HL-60 (cell line): ENCODE measurements around the gene BRF1.

ENCODE experiments used
- DNase-seq, 2 experiments: peaks; one replicate each; pipeline ENCODE4 v3.0.0-alpha.2; 2010 to 2020; ENCODE audit warnings: low read depth in 1 of 2, low spot score in 1 of 2
- H3K27ac ChIP-seq: fragments of 250-450 bp; sonication (Bioruptor Pico); replicated peaks from 2 replicates; pipeline ENCODE4 v1.5.1; 2020; ENCODE audit warnings: mild to moderate bottlenecking, moderate library complexity
- H3K27me3 ChIP-seq: fragments of 250-450 bp; sonication (Bioruptor Pico); 2 replicates; pipeline ENCODE4 v1.5.1; 2021; ENCODE audit warnings: mild to moderate bottlenecking, moderate library complexity; ENCODE audit not compliant: insufficient read depth, poor library complexity, severe bottlenecking
- H3K4me3 ChIP-seq: replicated peaks from 2 replicates; pipeline ENCODE4 v1.5.1; 2011; ENCODE audit warnings: mild to moderate bottlenecking, control low read depth, low read length; ENCODE audit not compliant: insufficient read depth
- GABPA ChIP-seq: IDR thresholded peaks from 2 replicates; pipeline ENCODE4 v1.6.1; 2012; ENCODE audit warnings: low read depth
- POLR2AphosphoS5 ChIP-seq: IDR thresholded peaks from 2 replicates; pipeline ENCODE4 v1.6.1; 2012; ENCODE audit warnings: low read depth
- SPI1 ChIP-seq: IDR thresholded peaks from 2 replicates; pipeline ENCODE4 v1.6.1; 2012; ENCODE audit warnings: low read depth, mild to moderate bottlenecking, borderline replicate concordance
- TF ChIP-seq, protein P1 (sequence below): IDR thresholded peaks from one replicate; pipeline ENCODE4 v1.5.1; 2011; ENCODE audit warnings: low read length, control low read depth, inconsistent platforms; ENCODE audit not compliant: insufficient read depth
- TF ChIP-seq, protein P2 (sequence below): IDR thresholded peaks from 2 replicates; pipeline ENCODE4 v1.6.1; 2012; ENCODE audit warnings: low read depth; ENCODE audit not compliant: insufficient replicate concordance

BRF1 gene

GRCh38 chr14:105192866-105193731 is 107.7 kb downstream of the BRF1 start:
- Histone ChIP-seq H3K27me3 (peaks cover 39% of the 10 kb centered on the region), H3K27ac (no peak overlapping the region), H3K4me3 (no peak overlapping the region)
- DNase-seq, result no peak
- TF ChIP-seq SPI1 (no peak), GABPA (no peak), POLR2AphosphoS5 (no peak)
- TF ChIP-seq, protein P1, sequence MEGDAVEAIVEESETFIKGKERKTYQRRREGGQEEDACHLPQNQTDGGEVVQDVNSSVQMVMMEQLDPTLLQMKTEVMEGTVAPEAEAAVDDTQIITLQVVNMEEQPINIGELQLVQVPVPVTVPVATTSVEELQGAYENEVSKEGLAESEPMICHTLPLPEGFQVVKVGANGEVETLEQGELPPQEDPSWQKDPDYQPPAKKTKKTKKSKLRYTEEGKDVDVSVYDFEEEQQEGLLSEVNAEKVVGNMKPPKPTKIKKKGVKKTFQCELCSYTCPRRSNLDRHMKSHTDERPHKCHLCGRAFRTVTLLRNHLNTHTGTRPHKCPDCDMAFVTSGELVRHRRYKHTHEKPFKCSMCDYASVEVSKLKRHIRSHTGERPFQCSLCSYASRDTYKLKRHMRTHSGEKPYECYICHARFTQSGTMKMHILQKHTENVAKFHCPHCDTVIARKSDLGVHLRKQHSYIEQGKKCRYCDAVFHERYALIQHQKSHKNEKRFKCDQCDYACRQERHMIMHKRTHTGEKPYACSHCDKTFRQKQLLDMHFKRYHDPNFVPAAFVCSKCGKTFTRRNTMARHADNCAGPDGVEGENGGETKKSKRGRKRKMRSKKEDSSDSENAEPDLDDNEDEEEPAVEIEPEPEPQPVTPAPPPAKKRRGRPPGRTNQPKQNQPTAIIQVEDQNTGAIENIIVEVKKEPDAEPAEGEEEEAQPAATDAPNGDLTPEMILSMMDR, result no peak
- TF ChIP-seq, protein P2, sequence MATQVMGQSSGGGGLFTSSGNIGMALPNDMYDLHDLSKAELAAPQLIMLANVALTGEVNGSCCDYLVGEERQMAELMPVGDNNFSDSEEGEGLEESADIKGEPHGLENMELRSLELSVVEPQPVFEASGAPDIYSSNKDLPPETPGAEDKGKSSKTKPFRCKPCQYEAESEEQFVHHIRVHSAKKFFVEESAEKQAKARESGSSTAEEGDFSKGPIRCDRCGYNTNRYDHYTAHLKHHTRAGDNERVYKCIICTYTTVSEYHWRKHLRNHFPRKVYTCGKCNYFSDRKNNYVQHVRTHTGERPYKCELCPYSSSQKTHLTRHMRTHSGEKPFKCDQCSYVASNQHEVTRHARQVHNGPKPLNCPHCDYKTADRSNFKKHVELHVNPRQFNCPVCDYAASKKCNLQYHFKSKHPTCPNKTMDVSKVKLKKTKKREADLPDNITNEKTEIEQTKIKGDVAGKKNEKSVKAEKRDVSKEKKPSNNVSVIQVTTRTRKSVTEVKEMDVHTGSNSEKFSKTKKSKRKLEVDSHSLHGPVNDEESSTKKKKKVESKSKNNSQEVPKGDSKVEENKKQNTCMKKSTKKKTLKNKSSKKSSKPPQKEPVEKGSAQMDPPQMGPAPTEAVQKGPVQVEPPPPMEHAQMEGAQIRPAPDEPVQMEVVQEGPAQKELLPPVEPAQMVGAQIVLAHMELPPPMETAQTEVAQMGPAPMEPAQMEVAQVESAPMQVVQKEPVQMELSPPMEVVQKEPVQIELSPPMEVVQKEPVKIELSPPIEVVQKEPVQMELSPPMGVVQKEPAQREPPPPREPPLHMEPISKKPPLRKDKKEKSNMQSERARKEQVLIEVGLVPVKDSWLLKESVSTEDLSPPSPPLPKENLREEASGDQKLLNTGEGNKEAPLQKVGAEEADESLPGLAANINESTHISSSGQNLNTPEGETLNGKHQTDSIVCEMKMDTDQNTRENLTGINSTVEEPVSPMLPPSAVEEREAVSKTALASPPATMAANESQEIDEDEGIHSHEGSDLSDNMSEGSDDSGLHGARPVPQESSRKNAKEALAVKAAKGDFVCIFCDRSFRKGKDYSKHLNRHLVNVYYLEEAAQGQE, result no peak

DNA sequence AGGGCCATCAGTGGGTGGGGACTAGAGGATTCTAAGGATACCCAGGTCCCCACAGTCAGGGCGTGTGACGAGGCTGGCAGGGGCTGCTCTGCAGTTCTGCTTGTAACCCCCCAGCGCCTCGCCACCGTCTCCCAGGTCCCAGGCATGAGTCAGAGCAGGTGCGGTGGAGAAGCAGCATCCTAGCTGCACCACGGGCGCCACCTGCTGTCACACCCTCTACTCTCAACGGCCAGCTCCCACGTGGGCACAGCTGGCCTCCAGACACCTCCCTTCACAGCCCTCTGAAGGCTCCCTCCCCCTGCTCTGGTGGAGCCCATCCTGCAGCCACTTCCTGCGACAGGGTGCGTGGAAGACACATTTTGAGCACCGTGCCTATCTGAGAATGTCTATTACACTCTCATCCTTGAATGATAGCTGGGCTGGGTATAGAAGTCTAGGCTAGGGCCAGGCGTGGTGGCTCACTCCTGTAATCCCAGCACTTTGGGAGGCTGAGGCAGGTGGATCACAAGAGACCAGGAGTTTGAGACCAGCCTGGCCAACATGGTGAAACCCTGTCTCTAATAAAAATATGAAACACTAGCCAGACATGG is 112.8 kb downstream of the BRF1 start:
- H3K27ac ChIP-seq, result no peak overlapping the region
- no peak overlapping the region for H3K4me3 ChIP-seq
- no peaks in the 10 kb centered on the region for H3K27me3 ChIP-seq
- TF ChIP-seq, protein P1, result no peak
- no peak for TF ChIP-seq GABPA
- TF ChIP-seq SPI1, result no peak
- TF ChIP-seq, protein P2, result no peak
- no peak for TF ChIP-seq POLR2AphosphoS5
- DNase-seq, result no peak

DNA sequence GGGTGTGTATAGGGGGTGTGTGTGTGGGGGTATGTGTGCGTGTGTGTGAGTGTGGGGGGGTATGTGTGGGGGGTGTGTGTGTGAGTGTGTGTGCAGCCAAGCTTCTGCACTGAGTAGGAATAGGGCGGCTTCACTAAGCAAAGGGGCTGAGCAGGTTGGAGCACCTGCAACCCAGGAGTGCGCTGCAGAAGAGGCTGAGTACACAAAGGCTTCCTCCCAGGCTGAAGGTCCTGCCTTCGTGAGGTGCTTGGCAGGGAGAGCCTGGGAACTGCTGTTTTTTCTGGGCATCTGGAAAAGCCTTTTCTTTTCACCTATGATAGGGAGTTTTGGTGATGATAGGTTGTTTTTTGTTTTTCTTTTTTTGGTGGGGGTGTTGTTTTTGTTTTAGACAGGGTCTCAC is 113.7 kb downstream of the BRF1 start:
- DNase-seq, result no peak
- TF ChIP-seq, protein P1, result no peak
- TF ChIP-seq, protein P2, result no peak
- TF ChIP-seq SPI1 (no peak), GABPA (no peak), POLR2AphosphoS5 (no peak)
- no peaks in the 10 kb centered on the region for H3K27me3 ChIP-seq
- H3K4me3 ChIP-seq, result no peak overlapping the region
- no peak overlapping the region for H3K27ac ChIP-seq
